Ascending aorta (tissue), 2 donors: ENCODE results near the gene WDR49. TPM values are rescaled to one million over a fixed set of nuclear protein-coding genes. Genes with fewer than 3 reads are reported as not detected.

ENCODE experiments used
- DNase-seq, 2 donors: peaks; one replicate each; pipeline ENCODE4 v3.0.0-alpha.2; 2019; ENCODE audit warnings: low spot score in 2 of 2
- H3K27ac ChIP-seq, 2 donors: fragments of 200-600 bp; sonication (generic); one replicate each; pipeline ENCODE4 v1.5.1; 2016 to 2017; ENCODE audit warnings: mild to moderate bottlenecking in 1 of 2
- H3K27me3 ChIP-seq: fragments of 200-600 bp; sonication (generic); one replicate; pipeline ENCODE4 v1.5.1; 2017
- H3K36me3 ChIP-seq, 2 donors: fragments of 200-600 bp; sonication (generic); one replicate each; pipeline ENCODE4 v1.5.1; 2016
- H3K4me1 ChIP-seq, 2 donors: fragments of 200-600 bp; sonication (generic); one replicate each; pipeline ENCODE4 v1.5.1; 2016 to 2017; ENCODE audit warnings: mild to moderate bottlenecking in 1 of 2
- H3K4me3 ChIP-seq, 2 donors: fragments of 200-600 bp; sonication (generic); one replicate each; pipeline ENCODE4 v1.5.1; 2016 to 2017; ENCODE audit warnings: mild to moderate bottlenecking in 1 of 2
- H3K9me3 ChIP-seq, 2 donors: fragments of 200-600 bp; sonication (generic); one replicate each; pipeline ENCODE4 v1.5.1; 2016
- intact Hi-C: fragments of 100-400 bp; cut with DNase I; formaldehyde crosslinking; loops from one replicate; pipeline ENCODE4 v1.15.1; 2023
- total RNA-seq: library from RNA; depleted of rRNA; stranded (reverse); fragments of >200 nt; gene quantifications from one replicate; pipeline ENCODE4 v1.1.0, GENCODE V29; 2016
- TF ChIP-seq, protein P1 (sequence below), 3 experiments: fragments of 200-600 bp in 2 of 3; fragments of 450-650 bp in 1 of 3; sonication (generic) in 2 of 3; IDR thresholded peaks; one replicate each; pipeline ENCODE4 v1.5.1; 2016 to 2019; ENCODE audit warnings: antibody characterized with exemption in 3 of 3, mild to moderate bottlenecking in 1 of 3, moderate library complexity in 1 of 3

The WDR49 gene
- total RNA-seq, 1 donor from 2014 or later: not detected

DNA sequence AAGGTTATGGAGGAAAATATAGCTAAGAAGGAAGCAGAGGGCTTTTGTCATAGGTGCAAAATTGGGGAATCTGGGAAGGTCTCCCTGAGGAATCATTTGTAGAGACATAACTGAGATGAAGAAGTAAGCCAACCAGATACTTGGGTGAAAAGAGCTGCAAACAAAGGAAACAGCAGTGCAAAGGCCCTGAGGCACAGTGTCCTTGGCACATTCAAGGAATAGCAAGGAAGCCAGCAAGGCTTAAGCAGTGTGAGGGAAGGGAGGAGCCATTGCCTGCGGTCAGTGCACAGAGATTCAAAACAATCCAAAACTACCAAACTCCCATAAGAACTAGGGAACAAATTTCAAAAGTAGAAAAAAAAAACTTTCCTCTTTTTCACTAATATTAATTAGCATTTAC is 88.3 kb downstream of the WDR49 start:
- TF ChIP-seq, protein P1, sequence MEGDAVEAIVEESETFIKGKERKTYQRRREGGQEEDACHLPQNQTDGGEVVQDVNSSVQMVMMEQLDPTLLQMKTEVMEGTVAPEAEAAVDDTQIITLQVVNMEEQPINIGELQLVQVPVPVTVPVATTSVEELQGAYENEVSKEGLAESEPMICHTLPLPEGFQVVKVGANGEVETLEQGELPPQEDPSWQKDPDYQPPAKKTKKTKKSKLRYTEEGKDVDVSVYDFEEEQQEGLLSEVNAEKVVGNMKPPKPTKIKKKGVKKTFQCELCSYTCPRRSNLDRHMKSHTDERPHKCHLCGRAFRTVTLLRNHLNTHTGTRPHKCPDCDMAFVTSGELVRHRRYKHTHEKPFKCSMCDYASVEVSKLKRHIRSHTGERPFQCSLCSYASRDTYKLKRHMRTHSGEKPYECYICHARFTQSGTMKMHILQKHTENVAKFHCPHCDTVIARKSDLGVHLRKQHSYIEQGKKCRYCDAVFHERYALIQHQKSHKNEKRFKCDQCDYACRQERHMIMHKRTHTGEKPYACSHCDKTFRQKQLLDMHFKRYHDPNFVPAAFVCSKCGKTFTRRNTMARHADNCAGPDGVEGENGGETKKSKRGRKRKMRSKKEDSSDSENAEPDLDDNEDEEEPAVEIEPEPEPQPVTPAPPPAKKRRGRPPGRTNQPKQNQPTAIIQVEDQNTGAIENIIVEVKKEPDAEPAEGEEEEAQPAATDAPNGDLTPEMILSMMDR (IDR thresholded peaks at IDR 0.05): no peak
- H3K9me3 ChIP-seq: no peaks in the 10 kb centered on the region
- H3K4me3 ChIP-seq: no peak overlapping the region
- no peak for DNase-seq
- H3K4me1 ChIP-seq: no peaks in the 10 kb centered on the region
- H3K27ac ChIP-seq: no peak overlapping the region
- intact Hi-C loops: no loop called here
- H3K36me3 ChIP-seq: no peaks in the 10 kb centered on the region
- H3K27me3 ChIP-seq: no peaks in the 10 kb centered on the region

DNA sequence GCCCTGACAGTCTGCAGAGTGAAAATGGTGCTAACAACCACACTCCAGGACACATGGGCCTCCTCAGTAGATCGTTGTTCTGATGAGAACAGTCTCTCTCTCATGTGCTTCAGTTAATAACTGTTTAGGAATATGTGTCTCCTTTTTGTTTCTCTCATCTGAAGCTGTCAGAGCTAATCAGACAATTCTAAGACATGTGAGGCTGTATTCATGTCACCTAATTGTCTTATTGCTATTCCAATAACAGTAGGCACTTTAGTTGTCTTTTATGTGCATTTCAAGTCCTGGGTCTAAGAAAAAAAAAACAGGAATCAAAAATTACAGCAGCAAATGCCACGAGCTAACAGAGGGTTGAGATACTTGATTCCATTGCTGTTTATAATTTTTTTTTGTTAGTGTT is 89.1 kb downstream of the WDR49 start:
- Histone ChIP-seq H3K36me3 (no peaks in the 10 kb centered on the region), H3K27me3 (no peaks in the 10 kb centered on the region), H3K9me3 (no peaks in the 10 kb centered on the region), H3K4me3 (no peak overlapping the region), H3K27ac (no peak overlapping the region), H3K4me1 (no peaks in the 10 kb centered on the region)
- TF ChIP-seq, protein P1 (IDR thresholded peaks at IDR 0.05): no peak
- intact Hi-C loops: no loop called here
- DNase-seq: no peak

DNA sequence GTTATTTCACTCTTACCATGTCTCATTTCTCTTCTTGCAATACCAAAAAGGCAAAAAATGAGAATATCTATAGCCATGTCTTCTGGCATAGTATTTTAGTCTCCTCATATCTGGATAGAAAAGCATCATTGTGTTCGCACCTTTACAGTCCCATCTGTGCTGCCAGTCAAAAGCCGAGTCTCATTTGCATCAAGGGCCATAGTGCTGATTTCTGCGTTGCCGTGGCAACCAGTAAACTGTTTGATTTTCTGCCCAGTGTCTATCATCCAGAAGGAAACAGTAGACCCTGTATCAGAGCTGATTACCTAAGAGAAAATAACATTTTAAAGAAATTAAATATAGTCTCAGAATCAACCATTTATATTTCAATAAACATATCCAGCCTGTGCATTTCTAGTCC is 93.8 kb downstream of the WDR49 start:
- Histone ChIP-seq H3K36me3 (no peaks in the 10 kb centered on the region), H3K27ac (no peak overlapping the region), H3K27me3 (no peaks in the 10 kb centered on the region), H3K4me1 (no peaks in the 10 kb centered on the region), H3K9me3 (no peaks in the 10 kb centered on the region), H3K4me3 (no peak overlapping the region)
- TF ChIP-seq, protein P1 (IDR thresholded peaks at IDR 0.05): no peak
- DNase-seq: no peak
- intact Hi-C loops: no loop called here

DNA sequence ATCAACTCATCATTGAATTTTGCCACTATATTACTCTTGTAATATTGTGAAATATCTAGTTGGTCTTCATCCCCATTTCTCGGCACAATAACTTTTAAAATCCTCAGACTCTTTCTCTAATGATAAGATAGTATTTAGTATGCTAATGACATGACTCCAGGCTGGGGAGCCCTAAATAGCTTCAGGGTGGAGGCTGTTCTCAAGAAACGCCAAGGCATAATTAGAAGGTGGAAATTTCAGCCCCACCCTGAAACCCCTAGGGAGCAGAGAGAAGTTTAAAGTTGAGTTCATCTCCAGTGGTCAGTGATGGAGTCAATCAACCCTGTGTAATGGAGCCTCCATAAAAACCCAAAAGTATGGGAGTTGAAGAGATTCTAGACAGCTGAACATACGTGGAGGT is 98.8 kb downstream of the WDR49 start:
- no peaks in the 10 kb centered on the region for H3K27me3 ChIP-seq
- no peak overlapping the region for H3K27ac ChIP-seq
- no peak for DNase-seq
- H3K9me3 ChIP-seq: no peaks in the 10 kb centered on the region
- intact Hi-C loops: no loop called here
- H3K4me3 ChIP-seq: no peak overlapping the region
- no peaks in the 10 kb centered on the region for H3K36me3 ChIP-seq
- TF ChIP-seq, protein P1 (IDR thresholded peaks at IDR 0.05): no peak
- H3K4me1 ChIP-seq: no peaks in the 10 kb centered on the region

DNA sequence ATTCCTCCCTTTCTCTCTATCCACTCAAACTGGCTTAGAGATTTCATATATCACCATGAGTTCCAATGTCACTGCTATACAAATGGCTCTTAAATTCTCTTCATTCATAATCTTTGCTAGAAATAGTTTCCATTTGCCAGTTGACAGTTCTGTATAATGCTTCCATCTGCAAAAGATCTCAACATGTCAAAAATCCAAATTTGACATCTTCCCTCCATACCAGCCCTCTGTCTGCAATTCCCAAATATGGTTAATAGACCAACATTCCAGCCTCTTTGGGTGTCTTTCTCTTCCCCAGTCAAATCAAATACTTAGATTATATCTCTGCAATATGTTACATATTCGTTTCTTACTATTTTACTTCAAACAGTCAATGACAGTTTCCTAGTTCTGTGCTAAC is 115.7 kb downstream of the WDR49 start:
- TF ChIP-seq, protein P1 (IDR thresholded peaks at IDR 0.05): no peak
- intact Hi-C loops: no loop called here
- no peaks in the 10 kb centered on the region for H3K4me1 ChIP-seq
- H3K27me3 ChIP-seq: no peaks in the 10 kb centered on the region
- no peak for DNase-seq
- H3K9me3 ChIP-seq: peaks cover 0 to 6% of the 10 kb centered on the region in 2 donors
- H3K36me3 ChIP-seq: no peaks in the 10 kb centered on the region
- no peak overlapping the region for H3K4me3 ChIP-seq
- H3K27ac ChIP-seq: no peak overlapping the region

DNA sequence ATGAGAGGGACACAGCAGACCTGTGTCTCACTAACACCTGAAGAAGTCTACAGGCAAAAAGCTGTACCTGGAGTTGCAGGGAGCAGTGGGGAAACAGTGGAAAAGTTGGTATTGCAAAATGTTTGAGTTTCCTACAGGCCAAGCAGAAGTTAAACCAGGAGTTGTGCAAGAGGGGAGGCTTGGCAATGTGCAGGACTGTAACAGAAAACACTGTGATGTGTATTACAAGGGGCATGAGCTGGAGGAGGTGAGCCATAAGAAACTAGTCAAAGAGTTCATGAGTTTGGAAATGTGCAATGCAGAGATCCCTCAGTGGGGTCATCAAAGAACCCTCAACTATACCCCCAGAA is 132.8 kb downstream of the WDR49 start:
- Histone ChIP-seq H3K9me3 (no peaks in the 10 kb centered on the region), H3K4me3 (no peak overlapping the region), H3K36me3 (no peaks in the 10 kb centered on the region), H3K27ac (no peak overlapping the region), H3K27me3 (no peaks in the 10 kb centered on the region), H3K4me1 (no peaks in the 10 kb centered on the region)
- TF ChIP-seq, protein P1 (IDR thresholded peaks at IDR 0.05): no peak
- no peak for DNase-seq
- intact Hi-C loops: no loop called here
